ENCODE data around the gene NHERF2. TPM values are rescaled to one million over a fixed set of nuclear protein-coding genes. Genes with fewer than 3 reads are reported as not detected.

The NHERF2 gene
- total and polyA plus RNA-seq, 9 of the 15 experiments (the other 6 are each of a cell fraction or from before 2014, with no cell fraction given): 0.15 to 42.0 (median 12.5) TPM

DNA sequence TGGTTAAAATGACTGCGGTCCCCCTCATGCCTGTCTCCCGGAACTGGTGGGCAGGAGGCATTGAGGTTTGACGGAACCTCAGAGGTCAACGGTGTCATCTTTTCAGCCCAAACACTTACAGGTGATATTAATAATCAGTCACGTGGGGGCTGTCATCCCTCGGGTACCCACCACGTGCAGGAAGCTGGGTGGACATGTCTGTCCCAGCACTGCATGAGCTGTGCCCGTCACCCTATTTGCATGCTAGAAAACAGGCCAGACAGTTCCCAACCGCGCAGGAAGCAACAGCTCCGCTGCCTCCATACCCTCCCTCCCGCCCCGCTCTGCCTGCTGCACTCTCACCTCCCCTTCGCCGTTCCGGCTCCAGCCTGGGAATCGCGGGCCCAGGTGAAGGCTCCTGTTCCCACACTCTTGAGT, 35.6 kb upstream of the NHERF2 start:
- DNase-seq (ENCODE audit: extremely low read depth in 1 of 4, low spot score in 3 of 4): no peak
- Histone ChIP-seq H3K27ac (ENCODE audit: extremely low read depth, low read depth, low read length) (no peak overlapping the region; the same call in 2 of the 3 replicates), H3K27me3 (ENCODE audit: control insufficient read depth in 2 of 2, insufficient read depth in 2 of 2, low read length in 2 of 2) (no peaks in the 10 kb centered on the region), H3K79me2 (ENCODE audit: control insufficient read depth, insufficient read depth, low read length) (peaks cover 29% of the 10 kb centered on the region), H3K36me3 (ENCODE audit: control insufficient read depth, insufficient read depth, low read length) (peaks cover 24% of the 10 kb centered on the region; the same call in 1 of the 3 replicates), H4K20me1 (replicated peaks; ENCODE audit: control insufficient read depth, insufficient read depth, low read length) (no peaks in the 10 kb centered on the region; the same call in 1 of the 2 replicates), H3K4me1 (replicated peaks in 1 of 2; ENCODE audit: control insufficient read depth in 2 of 2, insufficient read depth in 2 of 2, low read length in 2 of 2) (peaks cover 29 to 62% of the 10 kb centered on the region in 2 experiments), H3K9ac (ENCODE audit: insufficient read depth in 1 of 2, low read depth in 2 of 2, low read length in 2 of 2) (peak overlapping the region in 1 of 2 experiments; percentile 87; a peak in 1 of 4 replicates), H3K9me3 (replicated peaks; ENCODE audit: control insufficient read depth, insufficient read depth, low read depth, low read length) (no peaks in the 10 kb centered on the region), H3K4me3 (no peak overlapping the region), H3K9me1 (ENCODE audit: control insufficient read depth, insufficient read depth, low read length) (no peaks in the 10 kb centered on the region), H2AFZ (ENCODE audit: low read depth, low read length) (no peak overlapping the region), H3K4me2 (ENCODE audit: insufficient read depth, low read length) (no peak overlapping the region)
- TF ChIP-seq E2F6 (IDR thresholded peaks at IDR 0.05; ENCODE audit: borderline replicate concordance in 1 of 2, extremely low read depth in 1 of 2, insufficient read depth in 1 of 2, insufficient read length in 1 of 2, low read depth in 1 of 2, low read length in 1 of 2, poor library complexity in 1 of 2, severe bottlenecking in 1 of 2): peak in 1 of 2 experiments; percentile 13
- no peak for TF ChIP-seq JUN (IDR thresholded peaks at IDR 0.05; ENCODE audit: borderline replicate concordance, low read depth, low read length)
- peak; percentile 15; the same call in 1 of the 2 replicates for TF ChIP-seq JUN (CRISPR knock-in tag; IDR thresholded peaks at IDR 0.05; ENCODE audit: borderline replicate concordance)
- TF ChIP-seq, protein P1, sequence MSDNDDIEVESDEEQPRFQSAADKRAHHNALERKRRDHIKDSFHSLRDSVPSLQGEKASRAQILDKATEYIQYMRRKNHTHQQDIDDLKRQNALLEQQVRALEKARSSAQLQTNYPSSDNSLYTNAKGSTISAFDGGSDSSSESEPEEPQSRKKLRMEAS (CRISPR knock-in tag; IDR thresholded peaks at IDR 0.05): 0 out of 2 replicates have a peak, but pooled peaks have one; percentile 22
- TF ChIP-seq, protein P2, sequence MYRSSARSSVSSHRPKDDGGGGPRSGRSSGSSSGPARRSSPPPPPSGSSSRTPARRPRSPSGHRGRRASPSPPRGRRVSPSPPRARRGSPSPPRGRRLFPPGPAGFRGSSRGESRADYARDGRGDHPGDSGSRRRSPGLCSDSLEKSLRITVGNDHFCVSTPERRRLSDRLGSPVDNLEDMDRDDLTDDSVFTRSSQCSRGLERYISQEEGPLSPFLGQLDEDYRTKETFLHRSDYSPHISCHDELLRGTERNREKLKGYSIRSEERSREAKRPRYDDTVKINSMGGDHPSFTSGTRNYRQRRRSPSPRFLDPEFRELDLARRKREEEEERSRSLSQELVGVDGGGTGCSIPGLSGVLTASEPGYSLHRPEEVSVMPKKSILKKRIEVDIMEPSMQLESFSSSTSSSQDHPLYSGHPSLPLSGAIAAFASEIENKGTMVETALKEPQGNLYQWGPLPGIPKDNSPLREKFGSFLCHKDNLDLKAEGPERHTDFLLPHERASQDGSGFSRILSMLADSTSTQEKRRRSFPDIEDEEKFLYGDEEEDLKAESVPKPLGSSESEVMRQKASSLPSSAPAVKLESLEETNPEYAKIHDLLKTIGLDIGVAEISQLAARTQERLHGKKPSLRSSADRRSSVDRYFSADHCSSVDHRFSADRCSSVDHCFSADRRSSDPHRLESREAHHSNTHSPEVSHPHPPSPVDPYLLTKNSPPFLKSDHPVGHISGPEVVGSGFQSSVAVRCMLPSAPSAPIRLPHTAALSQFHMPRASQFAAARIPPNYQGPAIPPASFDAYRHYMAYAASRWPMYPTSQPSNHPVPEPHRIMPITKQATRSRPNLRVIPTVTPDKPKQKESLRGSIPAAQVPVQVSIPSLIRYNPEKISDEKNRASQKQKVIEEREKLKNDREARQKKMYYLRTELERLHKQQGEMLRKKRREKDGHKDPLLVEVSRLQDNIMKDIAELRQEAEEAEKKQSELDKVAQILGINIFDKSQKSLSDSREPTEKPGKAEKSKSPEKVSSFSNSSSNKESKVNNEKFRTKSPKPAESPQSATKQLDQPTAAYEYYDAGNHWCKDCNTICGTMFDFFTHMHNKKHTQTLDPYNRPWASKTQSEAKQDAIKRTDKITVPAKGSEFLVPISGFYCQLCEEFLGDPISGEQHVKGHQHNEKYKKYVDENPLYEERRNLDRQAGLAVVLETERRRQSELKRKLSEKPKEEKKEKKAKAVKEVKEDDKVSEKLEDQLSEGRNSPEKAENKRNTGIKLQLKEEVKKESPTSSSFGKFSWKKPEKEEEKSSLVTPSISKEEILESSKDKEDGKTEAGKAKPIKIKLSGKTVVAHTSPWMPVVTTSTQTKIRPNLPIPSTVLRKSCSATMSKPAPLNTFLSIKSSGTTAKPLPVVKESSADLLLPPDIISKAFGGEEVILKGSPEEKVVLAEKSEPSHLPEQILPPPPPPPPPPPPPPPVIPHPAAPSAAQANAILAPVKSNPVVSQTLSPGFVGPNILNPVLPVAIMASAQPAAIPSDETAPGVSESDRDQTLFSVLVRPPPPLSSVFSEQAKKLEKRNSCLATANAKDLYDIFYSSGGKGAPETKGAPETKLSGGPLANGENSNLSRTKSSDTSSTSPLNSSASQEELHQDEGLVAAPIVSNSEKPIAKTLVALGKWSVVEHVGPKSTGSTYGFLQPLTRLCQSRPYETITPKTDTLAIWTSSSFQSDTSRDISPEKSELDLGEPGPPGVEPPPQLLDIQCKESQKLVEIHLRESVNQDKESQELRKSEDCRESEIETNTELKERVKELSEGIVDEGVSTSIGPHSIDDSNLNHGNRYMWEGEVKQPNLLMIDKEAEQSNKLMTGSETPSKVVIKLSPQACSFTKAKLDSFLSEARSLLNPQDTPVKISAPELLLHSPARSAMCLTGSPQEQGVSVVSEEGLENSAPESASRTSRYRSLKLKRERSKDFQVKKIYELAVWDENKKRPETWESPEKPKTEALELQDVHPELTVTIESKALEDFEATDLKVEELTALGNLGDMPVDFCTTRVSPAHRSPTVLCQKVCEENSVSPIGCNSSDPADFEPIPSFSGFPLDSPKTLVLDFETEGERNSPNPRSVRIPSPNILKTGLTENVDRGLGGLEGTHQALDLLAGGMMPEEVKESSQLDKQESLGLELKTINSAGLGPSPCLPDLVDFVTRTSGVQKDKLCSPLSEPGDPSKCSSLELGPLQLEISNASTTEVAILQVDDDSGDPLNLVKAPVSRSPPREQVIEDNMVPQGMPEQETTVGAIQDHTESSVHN (IDR thresholded peaks at IDR 0.05; ENCODE audit: borderline replicate concordance in 1 of 2, low read depth in 1 of 2): no peak
- TF ChIP-seq, protein P3, sequence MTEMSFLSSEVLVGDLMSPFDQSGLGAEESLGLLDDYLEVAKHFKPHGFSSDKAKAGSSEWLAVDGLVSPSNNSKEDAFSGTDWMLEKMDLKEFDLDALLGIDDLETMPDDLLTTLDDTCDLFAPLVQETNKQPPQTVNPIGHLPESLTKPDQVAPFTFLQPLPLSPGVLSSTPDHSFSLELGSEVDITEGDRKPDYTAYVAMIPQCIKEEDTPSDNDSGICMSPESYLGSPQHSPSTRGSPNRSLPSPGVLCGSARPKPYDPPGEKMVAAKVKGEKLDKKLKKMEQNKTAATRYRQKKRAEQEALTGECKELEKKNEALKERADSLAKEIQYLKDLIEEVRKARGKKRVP (CRISPR knock-in tag; IDR thresholded peaks at IDR 0.05): no peak
- TF ChIP-seq SAP30 (IDR thresholded peaks at IDR 0.05; ENCODE audit: borderline replicate concordance, insufficient read depth, low read depth, low read length, poor library complexity, severe bottlenecking): no peak
- TF ChIP-seq USF1 (CRISPR knock-in tag; IDR thresholded peaks at IDR 0.05): peak; percentile 65
- WGBS (ENCODE audit: insufficient coverage, low coverage, missing lambda C conversion rate): 78% methylated on average over 9 of the region's 18 CpGs
- ATAC-seq: no peak
- no peak for FAIRE-seq
- CTCF ChIA-PET (ENCODE audit: low intra/inter-chr PET ratio): no interaction called here
- in situ Hi-C loops (cut with MboI): no loop called here
- POLR2A ChIA-PET: interaction anchor here (0.7 to 5.5 kb wide), 3 partner anchors 26 to 122 kb away, joined by 3 to 50 read pairs (median 6); partner anchors contain the start of genes RNF151 and RPS2
- intact Hi-C loops (cut with micrococcal nuclease): no loop called here
- no TSS peak for BruUV-seq (replicated peaks)

Measured in K562 (cell line).